Measurements from ENCODE around the gene IFI27. TPM values are rescaled to one million over a fixed set of nuclear protein-coding genes. Genes with fewer than 3 reads are reported as not detected.

IFI27 gene
- total RNA-seq, 4 donors from 2014 or later, result 133 to 455 (median 216) TPM

GRCh38 chr14:94114589-94115057 is 4.1 kb downstream of the IFI27 start:
- no peak for TF ChIP-seq CTCF (IDR thresholded peaks at IDR 0.05; ENCODE audit: low read depth)

GRCh38 chr14:94115058-94115591 is 4.6 kb downstream of the IFI27 start:
- no peak for TF ChIP-seq CTCF (IDR thresholded peaks at IDR 0.05; ENCODE audit: low read depth)

- no peak for TF ChIP-seq CTCF (IDR thresholded peaks at IDR 0.05; ENCODE audit: low read depth)
Observed at GRCh38 chr14:94115631-94116030, 5.1 kb downstream of the IFI27 start.

GRCh38 chr14:94116701-94117100 is 6.2 kb downstream of the IFI27 start:
- TF ChIP-seq CTCF (IDR thresholded peaks at IDR 0.05; ENCODE audit: low read depth), result no peak

- TF ChIP-seq CTCF (IDR thresholded peaks at IDR 0.05; ENCODE audit: low read depth), result no peak
Observed at GRCh38 chr14:94117856-94118255, 7.3 kb downstream of the IFI27 start.

- TF ChIP-seq CTCF (IDR thresholded peaks at IDR 0.05; ENCODE audit: low read depth), result no peak
Observed at GRCh38 chr14:94119071-94119470, 8.5 kb downstream of the IFI27 start.

GRCh38 chr14:94120667-94121340 is 10.3 kb downstream of the IFI27 start:
- no peak for TF ChIP-seq CTCF (IDR thresholded peaks at IDR 0.05; ENCODE audit: low read depth)
